ENCODE measurements around the gene ZRANB2.
A peak's percentile ranks its signal among the peaks of the same experiment; 100 is the strongest.

Gene ZRANB2

DNA sequence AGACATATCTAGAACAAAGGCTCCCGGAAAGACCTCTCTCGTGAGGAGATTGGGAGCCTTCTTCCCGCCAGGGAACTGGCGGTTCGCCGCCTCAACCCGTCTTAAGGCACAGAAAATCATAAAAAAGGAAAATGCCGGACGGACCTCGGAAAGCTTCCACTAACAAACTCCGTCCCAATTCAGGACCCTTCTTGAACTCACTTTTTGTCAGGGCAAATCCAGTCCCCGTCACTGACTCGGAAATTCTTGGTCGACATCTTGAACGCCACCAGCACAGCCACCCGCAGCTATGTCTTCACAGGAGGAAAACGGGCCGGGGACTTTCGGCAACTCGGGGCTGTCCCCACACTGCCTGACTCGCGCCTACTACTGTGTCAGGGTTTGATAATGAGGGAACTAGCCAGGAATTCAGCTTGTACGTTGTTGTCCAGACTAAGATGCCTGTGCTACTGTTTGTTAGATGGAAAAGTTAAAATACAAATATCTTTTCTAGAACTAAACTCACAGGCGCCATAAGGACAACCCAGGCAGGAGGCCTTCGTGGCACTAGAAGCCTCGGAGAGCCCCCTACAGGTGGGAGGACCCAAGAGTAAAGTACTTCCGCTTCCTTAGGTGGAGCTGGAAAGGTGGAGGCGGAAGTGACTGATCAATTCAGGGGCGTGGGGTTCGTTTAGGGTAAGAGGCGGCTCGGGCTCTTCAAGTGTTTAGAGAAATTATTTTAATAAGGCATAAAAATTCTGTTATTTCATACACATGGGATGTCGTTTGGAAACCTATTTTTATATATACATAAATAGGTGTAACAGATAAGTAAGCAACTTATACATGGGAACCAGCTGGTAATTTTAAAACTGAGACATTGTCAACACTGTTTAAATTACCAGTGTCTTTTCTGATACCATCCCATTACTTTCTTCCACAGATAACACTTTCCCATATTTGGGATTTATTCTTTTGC is at the start of gene ZRANB2:
Gene ZRANB2, minus strand, starts transcription at position 297 of the 958 bp plus-strand sequence. Its CDS starts 40 bp downstream, at position 257.
- TF ChIP-seq GATA3 (IDR thresholded peaks at IDR 0.05; ENCODE audit: low read depth, low read length) (no peak), GATA2 (IDR thresholded peaks at IDR 0.05; ENCODE audit: low read depth, low read length) (no peak)

DNA sequence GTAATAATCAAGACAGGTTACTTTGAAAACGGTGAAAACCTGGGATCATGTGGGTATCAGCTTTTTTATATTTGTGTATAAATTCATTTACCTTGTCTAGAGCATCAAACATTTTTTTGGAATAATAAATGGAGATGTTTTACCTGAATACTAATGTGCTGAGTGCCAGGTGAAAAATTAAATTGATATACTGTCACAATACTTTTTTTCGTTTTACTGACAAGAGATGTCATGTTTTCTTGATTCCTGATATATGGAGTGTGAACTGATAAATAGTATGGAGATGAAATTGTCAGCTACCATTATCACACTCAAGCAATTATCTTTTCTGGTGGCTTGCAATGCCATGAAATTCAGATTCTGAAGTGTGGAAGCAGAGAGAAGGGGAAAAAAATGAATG is 47.2 kb upstream of the ZRANB2 start:
- TF ChIP-seq GATA3 (IDR thresholded peaks at IDR 0.05; ENCODE audit: low read depth, low read length) (no peak), GATA2 (IDR thresholded peaks at IDR 0.05; ENCODE audit: low read depth, low read length) (no peak)

- TF ChIP-seq GATA2 (IDR thresholded peaks at IDR 0.05; ENCODE audit: low read depth, low read length), result no peak
- TF ChIP-seq GATA3 (IDR thresholded peaks at IDR 0.05; ENCODE audit: low read depth, low read length), result no peak
Measured at GRCh38 chr1:71118086-71118485, 37.3 kb upstream of the ZRANB2 start.

DNA sequence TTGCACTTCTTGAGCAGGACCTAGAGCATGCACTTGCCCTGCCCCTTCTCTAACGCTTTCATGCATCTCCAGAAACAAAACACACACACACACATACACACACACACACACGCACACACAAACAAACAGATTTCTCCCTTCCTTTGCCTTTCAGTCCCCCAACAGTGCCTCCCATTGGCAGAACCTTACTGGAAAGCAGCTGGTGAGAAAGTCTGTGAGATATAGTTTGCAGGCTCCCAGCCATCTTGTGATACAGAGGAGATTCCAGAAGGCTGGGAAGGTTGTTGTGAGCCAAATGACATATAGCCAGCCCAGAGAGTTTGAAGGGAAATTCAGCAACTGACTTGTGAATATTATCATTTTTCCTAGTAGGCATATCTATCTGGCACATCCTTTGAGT is 35.9 kb upstream of the ZRANB2 start:
- TF ChIP-seq GATA2 (IDR thresholded peaks at IDR 0.05; ENCODE audit: low read depth, low read length), result no peak
- no peak for TF ChIP-seq GATA3 (IDR thresholded peaks at IDR 0.05; ENCODE audit: low read depth, low read length)

DNA sequence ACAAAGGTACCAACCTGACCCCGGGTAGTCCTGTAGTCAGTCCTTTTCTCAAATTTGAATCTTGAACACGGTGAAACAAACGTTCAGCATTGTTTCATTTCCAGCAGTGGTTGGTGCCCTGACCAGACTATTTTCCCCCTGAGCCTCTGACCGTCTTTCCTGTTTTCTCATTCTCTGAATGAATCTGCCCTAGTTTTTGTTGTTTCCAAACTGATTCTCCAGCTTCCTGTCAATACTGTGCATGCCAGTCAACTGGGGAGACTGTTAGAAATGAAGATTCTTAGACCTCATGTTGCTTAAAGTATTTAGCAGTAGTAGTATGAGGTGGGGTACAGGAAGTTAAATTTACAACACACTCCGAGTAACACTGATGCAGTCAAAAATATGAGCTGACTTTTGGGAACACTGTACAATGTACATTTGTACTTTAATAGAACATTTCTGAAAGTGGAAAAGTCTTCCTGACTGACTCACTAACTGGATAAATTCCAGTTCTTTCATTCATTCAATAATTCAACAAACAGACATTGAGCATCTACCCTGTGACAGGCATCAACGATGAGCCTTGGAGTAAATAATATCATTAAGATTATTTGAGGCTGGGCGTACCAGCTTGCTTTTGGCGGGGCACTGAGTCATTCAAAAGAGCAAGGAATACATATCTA is 26.0 kb upstream of the ZRANB2 start:
- TF ChIP-seq GATA2 (IDR thresholded peaks at IDR 0.05; ENCODE audit: low read depth, low read length) (no peak), GATA3 (IDR thresholded peaks at IDR 0.05; ENCODE audit: low read depth, low read length) (no peak)

GRCh38 chr1:71104417-71104816 is 23.6 kb upstream of the ZRANB2 start:
- peak; percentile 76; the same call in 1 of the 2 replicates for TF ChIP-seq GATA2 (IDR thresholded peaks at IDR 0.05; ENCODE audit: low read depth, low read length)
- TF ChIP-seq GATA3 (IDR thresholded peaks at IDR 0.05; ENCODE audit: low read depth, low read length), result peak; percentile 96

DNA sequence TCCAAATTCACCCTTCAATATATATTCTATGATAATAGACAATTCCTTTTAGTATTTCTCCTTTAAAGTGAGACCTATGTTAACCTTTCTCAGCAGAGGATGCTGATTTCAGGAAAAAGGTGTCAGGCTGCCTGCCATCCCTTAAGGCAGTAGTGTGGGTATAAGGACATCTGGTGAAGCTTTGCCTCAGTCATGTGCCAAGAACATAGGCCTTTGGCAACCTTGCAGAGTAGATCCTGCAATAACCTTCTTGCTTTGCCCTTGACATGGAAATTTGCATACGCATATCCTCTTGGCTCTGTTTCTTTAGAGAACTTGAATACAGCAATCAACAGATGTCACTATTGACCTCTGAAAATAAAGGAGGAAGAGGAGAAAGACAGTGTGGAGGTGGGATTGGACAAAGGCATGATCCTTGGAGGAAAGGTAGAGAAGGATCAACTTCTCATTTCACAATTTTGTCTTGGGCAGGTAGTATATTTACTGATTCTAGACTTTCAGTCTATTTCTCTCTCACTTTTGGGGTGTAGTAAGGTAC is 21.1 kb upstream of the ZRANB2 start:
- no peak for TF ChIP-seq GATA3 (IDR thresholded peaks at IDR 0.05; ENCODE audit: low read depth, low read length)
- TF ChIP-seq GATA2 (IDR thresholded peaks at IDR 0.05; ENCODE audit: low read depth, low read length), result no peak

DNA sequence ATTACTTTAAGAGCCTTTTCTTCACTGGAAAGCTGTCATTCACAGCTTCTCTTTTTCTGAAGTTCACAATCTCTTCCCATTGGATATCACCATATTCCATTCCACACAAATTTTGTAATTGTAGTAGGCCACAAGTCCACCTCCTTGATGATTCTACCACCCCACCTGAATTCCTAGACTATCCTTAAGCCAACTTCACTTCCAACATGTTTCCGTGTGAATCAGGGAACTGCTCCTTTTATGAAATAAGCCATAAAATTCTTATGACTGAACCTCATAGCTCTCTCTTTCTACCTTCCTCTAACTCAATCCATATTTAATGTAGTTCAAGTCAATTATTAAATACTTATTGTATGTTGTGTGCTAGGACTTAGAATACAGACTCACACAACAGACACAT is 16.6 kb upstream of the ZRANB2 start:
- TF ChIP-seq GATA2 (IDR thresholded peaks at IDR 0.05; ENCODE audit: low read depth, low read length) (no peak), GATA3 (IDR thresholded peaks at IDR 0.05; ENCODE audit: low read depth, low read length) (no peak)

DNA sequence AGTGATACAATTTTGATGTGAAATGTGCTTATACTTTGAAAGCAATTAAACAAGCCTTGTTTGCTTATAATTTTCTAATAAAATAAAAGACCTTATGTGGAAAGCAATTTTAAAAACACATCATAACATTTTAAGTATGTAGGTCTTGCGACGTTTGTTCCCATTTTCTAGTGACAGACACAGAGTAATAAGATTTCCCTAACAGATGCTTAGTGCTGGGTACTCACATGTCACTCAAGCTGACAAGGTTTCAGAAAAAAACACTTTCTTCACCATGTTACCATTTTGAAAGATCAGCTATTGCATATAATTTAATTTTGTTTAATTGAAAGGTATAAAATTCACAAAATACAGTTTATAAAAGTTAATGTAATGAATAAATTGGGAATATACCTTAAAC is 14.1 kb upstream of the ZRANB2 start:
- TF ChIP-seq GATA2 (IDR thresholded peaks at IDR 0.05; ENCODE audit: low read depth, low read length) (no peak), GATA3 (IDR thresholded peaks at IDR 0.05; ENCODE audit: low read depth, low read length) (no peak)

DNA sequence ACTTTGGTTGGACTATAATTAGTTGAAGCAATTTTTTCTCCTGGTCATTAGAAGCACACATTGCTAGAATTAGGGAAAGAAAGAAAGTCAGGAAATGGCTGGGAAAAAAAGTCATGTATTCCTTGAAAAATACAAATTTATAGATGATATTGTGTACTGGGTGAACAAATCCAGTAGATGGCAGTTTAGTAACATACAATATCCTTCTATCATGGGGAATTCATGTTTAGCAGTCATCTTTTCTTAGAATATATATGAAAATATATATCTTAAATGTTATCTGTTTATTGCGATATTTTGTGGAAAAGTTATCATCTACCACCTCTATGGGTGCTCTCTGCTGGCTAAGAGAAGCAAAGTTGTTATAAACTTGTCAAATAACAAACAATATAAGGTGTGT is 13.1 kb upstream of the ZRANB2 start:
- no peak for TF ChIP-seq GATA3 (IDR thresholded peaks at IDR 0.05; ENCODE audit: low read depth, low read length)
- TF ChIP-seq GATA2 (IDR thresholded peaks at IDR 0.05; ENCODE audit: low read depth, low read length), result no peak

GRCh38 chr1:71089536-71090270 is 8.9 kb upstream of the ZRANB2 start:
- TF ChIP-seq GATA2 (IDR thresholded peaks at IDR 0.05; ENCODE audit: low read depth, low read length) (no peak), GATA3 (IDR thresholded peaks at IDR 0.05; ENCODE audit: low read depth, low read length) (no peak)

DNA sequence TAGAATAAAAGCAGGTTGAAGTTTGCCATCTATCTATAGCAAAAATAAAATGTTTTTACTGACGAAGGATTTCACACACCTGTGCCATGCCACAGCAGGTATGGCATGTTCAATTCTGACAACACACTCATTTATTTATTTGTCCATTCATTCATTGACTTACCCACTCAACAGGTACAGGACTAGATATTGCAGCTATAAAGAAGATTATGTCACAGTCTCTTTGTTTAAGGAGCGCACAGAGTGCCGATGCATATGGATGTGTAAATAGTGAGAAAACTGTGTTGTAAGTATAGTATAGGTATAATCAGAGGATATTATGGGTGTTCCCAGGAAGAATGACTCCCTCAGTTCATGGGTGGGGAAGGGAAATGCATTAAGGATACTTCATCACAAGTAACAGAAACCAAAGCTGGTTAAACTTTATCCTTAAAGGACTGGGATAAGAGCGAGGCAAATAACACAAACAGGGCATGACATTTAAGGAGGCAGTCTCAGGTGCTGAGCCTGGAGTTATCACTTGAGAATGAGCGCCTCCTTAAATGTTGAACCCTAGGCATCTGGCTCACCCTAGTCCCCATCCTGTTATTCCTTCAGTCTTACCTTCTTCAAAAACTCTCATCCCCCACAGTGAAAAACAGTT is 7.9 kb upstream of the ZRANB2 start:
- no peak for TF ChIP-seq GATA2 (IDR thresholded peaks at IDR 0.05; ENCODE audit: low read depth, low read length)
- no peak for TF ChIP-seq GATA3 (IDR thresholded peaks at IDR 0.05; ENCODE audit: low read depth, low read length)

DNA sequence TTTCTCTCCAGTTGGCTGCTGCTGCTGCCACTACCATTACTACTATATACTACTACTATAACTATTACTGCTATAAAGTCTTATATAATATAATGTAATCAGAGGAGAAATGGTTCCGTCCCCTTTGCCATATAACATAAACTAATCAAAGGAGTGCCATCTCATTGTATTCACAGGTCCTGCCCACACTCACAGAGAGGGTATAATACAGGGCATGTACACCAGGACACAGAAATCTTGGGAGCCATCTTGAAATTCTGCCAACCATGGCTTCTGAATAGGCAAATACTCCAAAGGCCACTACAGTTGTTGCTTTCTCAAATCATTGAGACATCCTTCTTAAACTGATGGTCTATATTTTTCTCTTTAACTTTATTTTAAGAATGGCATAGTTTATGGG is 6.9 kb upstream of the ZRANB2 start:
- TF ChIP-seq GATA2 (IDR thresholded peaks at IDR 0.05; ENCODE audit: low read depth, low read length) (no peak), GATA3 (IDR thresholded peaks at IDR 0.05; ENCODE audit: low read depth, low read length) (no peak)
